Endodermal cell (in vitro differentiated cells): ENCODE data around the gene TMOD3. TPM values are rescaled to one million over a fixed set of nuclear protein-coding genes. Genes with fewer than 3 reads are reported as not detected.

ENCODE experiments used
- DNase-seq: peaks from one replicate; pipeline ENCODE4 v3.0.0-alpha.2; 2017
- H3K27ac ChIP-seq: 2 replicates; pipeline ENCODE4 v1.5.1; 2013; ENCODE audit warnings: mild to moderate bottlenecking, low read depth, low read length, moderate library complexity
- H3K27me3 ChIP-seq: 2 replicates; pipeline ENCODE4 v1.6.1; 2013; ENCODE audit warnings: mild to moderate bottlenecking, low read length, moderate library complexity; ENCODE audit not compliant: insufficient read depth, control insufficient read depth, poor library complexity, severe bottlenecking
- H3K36me3 ChIP-seq: 2 replicates; pipeline ENCODE4 v1.7.0; 2013; ENCODE audit warnings: mild to moderate bottlenecking, low read length, moderate library complexity; ENCODE audit not compliant: control insufficient read depth, insufficient read depth
- H3K4me1 ChIP-seq: one replicate; pipeline ENCODE4 v1.7.0; 2013; ENCODE audit warnings: low read length; ENCODE audit not compliant: control insufficient read depth, insufficient read depth
- H3K4me3 ChIP-seq: 2 replicates; pipeline ENCODE4 v1.5.1; 2013; ENCODE audit warnings: mild to moderate bottlenecking, low read length, moderate library complexity
- H3K9ac ChIP-seq: 2 replicates; pipeline ENCODE4 v1.6.1; 2013; ENCODE audit warnings: mild to moderate bottlenecking, low read length, moderate library complexity; ENCODE audit not compliant: poor library complexity, severe bottlenecking; ENCODE audit errors: extremely low read depth
- H3K9me3 ChIP-seq: 2 replicates; pipeline ENCODE4 v1.6.1; 2013; ENCODE audit warnings: mild to moderate bottlenecking, low read length, moderate library complexity; ENCODE audit not compliant: control insufficient read depth
- H3K27ac Mint-ChIP-seq: 2 replicates; pipeline ENCODE4 v1.8.0; 2020; ENCODE audit warnings: mixed read lengths
- H3K27me3 Mint-ChIP-seq: 2 replicates; pipeline ENCODE4 v1.8.0; 2021; ENCODE audit warnings: mild to moderate bottlenecking, mixed read lengths; ENCODE audit not compliant: insufficient read depth
- H3K36me3 Mint-ChIP-seq: 2 replicates; pipeline ENCODE4 v1.8.0; 2020; ENCODE audit warnings: low read depth, mixed read lengths
- H3K4me1 Mint-ChIP-seq: 2 replicates; pipeline ENCODE4 v1.8.0; 2020; ENCODE audit warnings: mixed read lengths
- H3K4me3 Mint-ChIP-seq: 2 replicates; pipeline ENCODE4 v1.8.0; 2020; ENCODE audit warnings: mild to moderate bottlenecking, moderate library complexity, mixed read lengths
- H3K9me3 Mint-ChIP-seq: 2 replicates; pipeline ENCODE4 v1.8.0; 2020; ENCODE audit warnings: mild to moderate bottlenecking, mixed read lengths
- CTCF ChIP-seq: fragments of 200-600 bp; sonication (generic); conservative IDR thresholded peaks from 2 replicates; pipeline ENCODE4 v1.5.0; 2021; ENCODE audit warnings: antibody characterized with exemption, mild to moderate bottlenecking
- WGBS, 2 experiments: methylation state at CpG; one replicate each; pipeline versions ENCODE4 v1.1.5 to v1.1.7; 2013; ENCODE audit warnings: missing lambda C conversion rate in 2 of 2, mixed read lengths in 1 of 2; ENCODE audit not compliant: insufficient coverage in 1 of 2, insufficient read length in 1 of 2; 5-methylcytosine and 5-hydroxymethylcytosine counted together
- total RNA-seq, 2 donors: library from RNA; stranded (reverse); fragmentation: NEBNext Ultra II Directional in 1 of 2; extraction: Animal tissue kit (Norgen Biotek cat#: 25700) in 1 of 2; gene quantifications; 2 replicates in 1 of 2; 3 replicates in 1 of 2; pipeline ENCODE4 v1.2.1, GENCODE V29; 2021

The TMOD3 gene
- total RNA-seq, 2 donors from 2014 or later: 39.6 to 44.4 TPM

GRCh38 chr15:51947124-51947523, 117.7 kb downstream of the TMOD3 start:
- Mint-ChIP-seq H3K27me3 (no peaks in the 10 kb centered on the region), H3K4me1 (no peaks in the 10 kb centered on the region), H3K4me3 (no peak overlapping the region), H3K36me3 (peaks cover 68% of the 10 kb centered on the region), H3K9me3 (no peaks in the 10 kb centered on the region), H3K27ac (no peak overlapping the region)
- WGBS, 2 experiments: 45 to 100% methylated on average over 1 to 2 of the region's 2 CpGs
- Histone ChIP-seq H3K27ac (no peak overlapping the region), H3K9me3 (no peaks in the 10 kb centered on the region), H3K9ac (no peak overlapping the region), H3K4me1 (no peaks in the 10 kb centered on the region), H3K27me3 (no peaks in the 10 kb centered on the region), H3K4me3 (no peak overlapping the region), H3K36me3 (peaks cover 74% of the 10 kb centered on the region)
- DNase-seq: no peak
- TF ChIP-seq CTCF: no peak

- no peaks in the 10 kb centered on the region for H3K4me1 ChIP-seq
- Mint-ChIP-seq H3K9me3 (no peaks in the 10 kb centered on the region), H3K36me3 (peaks cover 70% of the 10 kb centered on the region), H3K27ac (no peak overlapping the region), H3K4me1 (no peaks in the 10 kb centered on the region), H3K4me3 (no peak overlapping the region), H3K27me3 (no peaks in the 10 kb centered on the region)
- H3K27me3 ChIP-seq: no peaks in the 10 kb centered on the region
- WGBS, 2 experiments: 90 to 92% methylated on average over 2 to 3 of the region's 3 CpGs
- no peak for TF ChIP-seq CTCF
- H3K4me3 ChIP-seq: no peak overlapping the region
- no peak overlapping the region for H3K27ac ChIP-seq
- peaks cover 93% of the 10 kb centered on the region for H3K36me3 ChIP-seq
- no peaks in the 10 kb centered on the region for H3K9me3 ChIP-seq
- H3K9ac ChIP-seq: no peak overlapping the region
- DNase-seq: no peak
Observed at GRCh38 chr15:51952805-51953204, 123.4 kb downstream of the TMOD3 start.

GRCh38 chr15:51955504-51955903, 126.1 kb downstream of the TMOD3 start:
- Mint-ChIP-seq H3K4me3 (no peak overlapping the region), H3K36me3 (peaks cover 73% of the 10 kb centered on the region), H3K27me3 (no peaks in the 10 kb centered on the region), H3K9me3 (no peaks in the 10 kb centered on the region), H3K27ac (no peak overlapping the region), H3K4me1 (no peaks in the 10 kb centered on the region)
- Histone ChIP-seq H3K4me1 (no peaks in the 10 kb centered on the region), H3K9ac (no peak overlapping the region), H3K9me3 (no peaks in the 10 kb centered on the region), H3K36me3 (peaks cover 90% of the 10 kb centered on the region), H3K27me3 (no peaks in the 10 kb centered on the region), H3K4me3 (no peak overlapping the region), H3K27ac (no peak overlapping the region)
- no peak for DNase-seq
- 92 to 100% methylated on average over 3 of the region's 3 CpGs for WGBS, 2 experiments
- TF ChIP-seq CTCF: no peak

Other genes with a start within 250 kb of the TMOD3 start
- 10 to 100 TPM; 20.8 to 31.5 TPM for gene DMXL2, start 206.9 kb upstream of the TMOD3 start, total RNA-seq
- 10 to 100 TPM; 10.0 to 18.3 TPM for gene SCG3, start 148.2 kb upstream of the TMOD3 start, total RNA-seq
- 1 to 10 TPM in 1 of 2 donors, under 1 TPM in 1; 0.80 to 1.5 TPM for gene LYSMD2, start 92.0 kb upstream of the TMOD3 start, total RNA-seq
- 1 to 10 TPM; 2.1 to 2.5 TPM for gene TMOD2, start 78.1 kb upstream of the TMOD3 start, total RNA-seq
- gene LEO1, start 142.1 kb downstream of the TMOD3 start, total RNA-seq: 10 to 100 TPM; 25.6 to 26.5 TPM
- gene MAPK6, start 189.6 kb downstream of the TMOD3 start, total RNA-seq: 10 to 100 TPM; 80.2 to 81.6 TPM